GM23338 (cell line): Measurements from ENCODE around the gene FYN. TPM values are rescaled to one million over a fixed set of nuclear protein-coding genes. Genes with fewer than 3 reads are reported as not detected.

Experiments
- ATAC-seq: fragments of 200-7000 bp; cut with Tn5 transposase; 3 replicates; pipeline ENCODE4 v1.9.1; 2020
- DNase-seq: peaks from one replicate; pipeline ENCODE4 v3.0.0-alpha.2; 2015; ENCODE audit warnings: low spot score
- H2AFZ ChIP-seq: fragments of 200-600 bp; sonication (generic); 2 replicates; pipeline ENCODE4 v1.8.0; 2016; ENCODE audit warnings: antibody characterized with exemption, mild to moderate bottlenecking, moderate library complexity
- H3F3A ChIP-seq: fragments of 200-600 bp; sonication (generic); replicated peaks from 2 replicates; pipeline ENCODE4 v1.8.0; 2017; ENCODE audit warnings: antibody characterized with exemption, mixed run types, low read depth
- H3K27ac ChIP-seq: fragments of 200-600 bp; sonication (generic); 2 replicates; pipeline ENCODE4 v1.6.1; 2016; ENCODE audit warnings: low read depth
- H3K27me3 ChIP-seq: fragments of 200-600 bp; sonication (generic); 2 replicates; pipeline ENCODE4 v1.8.0; 2016; ENCODE audit warnings: mild to moderate bottlenecking, mixed run types, moderate library complexity; ENCODE audit not compliant: insufficient read depth
- H3K36me3 ChIP-seq: fragments of 200-600 bp; sonication (generic); 2 replicates; pipeline ENCODE4 v1.8.0; 2016; ENCODE audit warnings: mild to moderate bottlenecking; ENCODE audit not compliant: insufficient read depth
- H3K4me1 ChIP-seq: fragments of 200-600 bp; sonication (generic); 2 replicates; pipeline ENCODE4 v1.8.0; 2016; ENCODE audit warnings: mild to moderate bottlenecking, moderate library complexity; ENCODE audit not compliant: insufficient read depth
- H3K4me2 ChIP-seq: fragments of 200-600 bp; sonication (generic); 2 replicates; pipeline ENCODE4 v1.7.1; 2017; ENCODE audit warnings: mixed run types
- H3K4me3 ChIP-seq: fragments of 200-600 bp; sonication (generic); 2 replicates; pipeline ENCODE4 v1.6.1; 2016; ENCODE audit warnings: mixed run types
- H3K79me2 ChIP-seq: fragments of 200-600 bp; sonication (generic); replicated peaks from 2 replicates; pipeline ENCODE4 v1.8.0; 2017; ENCODE audit warnings: mild to moderate bottlenecking; ENCODE audit not compliant: insufficient read depth
- H3K9me2 ChIP-seq: fragments of 200-600 bp; sonication (generic); 2 replicates; pipeline ENCODE4 v1.8.0; 2017; ENCODE audit not compliant: insufficient read depth
- H4K20me1 ChIP-seq: fragments of 200-600 bp; sonication (generic); replicated peaks from 2 replicates; pipeline ENCODE4 v1.8.0; 2017; ENCODE audit warnings: mild to moderate bottlenecking; ENCODE audit not compliant: insufficient read depth
- H3K27ac Mint-ChIP-seq: 2 replicates; pipeline ENCODE4 v1.8.0; 2020; ENCODE audit warnings: inconsistent platforms, mild to moderate bottlenecking, moderate library complexity, mixed read lengths
- H3K27me3 Mint-ChIP-seq: 3 replicates; pipeline ENCODE4 v1.8.0; 2022; ENCODE audit warnings: low read depth, mild to moderate bottlenecking, moderate library complexity, mixed read lengths, inconsistent platforms; ENCODE audit not compliant: insufficient read depth, poor library complexity
- H3K36me3 Mint-ChIP-seq: 3 replicates; pipeline ENCODE4 v1.8.0; 2021; ENCODE audit warnings: low read depth, mild to moderate bottlenecking, inconsistent platforms, moderate library complexity, mixed read lengths
- H3K4me1 Mint-ChIP-seq: 3 replicates; pipeline ENCODE4 v1.8.0; 2020; ENCODE audit warnings: mild to moderate bottlenecking, inconsistent platforms, mixed read lengths
- H3K4me3 Mint-ChIP-seq: 3 replicates; pipeline ENCODE4 v1.8.0; 2021; ENCODE audit warnings: moderate library complexity, mild to moderate bottlenecking, inconsistent platforms, mixed read lengths
- H3K9me3 Mint-ChIP-seq: 3 replicates; pipeline ENCODE4 v1.8.0; 2020; ENCODE audit warnings: moderate library complexity, mild to moderate bottlenecking, inconsistent platforms, mixed read lengths
- CREB1 ChIP-seq: fragments of 250-450 bp; sonication (Bioruptor Pico); IDR thresholded peaks from 2 replicates; pipeline ENCODE4 v1.5.0; 2020; ENCODE audit warnings: low read depth, mild to moderate bottlenecking, moderate library complexity
- EZH2 ChIP-seq: fragments of 200-600 bp; sonication (generic); IDR thresholded peaks from one replicate; pipeline ENCODE4 v1.8.0; 2017; ENCODE audit warnings: antibody characterized with exemption, mild to moderate bottlenecking, low read depth; ENCODE audit not compliant: unreplicated experiment
- EZH2phosphoT487 ChIP-seq: fragments of 200-600 bp; sonication (generic); IDR thresholded peaks from one replicate; pipeline ENCODE4 v1.8.1; 2018; ENCODE audit warnings: antibody characterized with exemption; ENCODE audit not compliant: unreplicated experiment
- NANOG ChIP-seq: IDR thresholded peaks from 2 replicates; pipeline ENCODE4 v1.6.1; 2016; ENCODE audit warnings: antibody characterized with exemption, borderline replicate concordance
- STAT1 ChIP-seq: IDR thresholded peaks from one replicate; pipeline ENCODE4 v1.6.1; 2016; ENCODE audit warnings: antibody characterized with exemption; ENCODE audit not compliant: unreplicated experiment
- ZNF114 ChIP-seq: fragments of 250-450 bp; sonication (Bioruptor Pico); IDR thresholded peaks from 2 replicates; pipeline ENCODE4 v1.5.0; 2020; ENCODE audit warnings: mild to moderate bottlenecking, moderate library complexity
- ZNF331 ChIP-seq: fragments of 250-450 bp; sonication (Bioruptor Pico); IDR thresholded peaks from 2 replicates; pipeline ENCODE4 v1.5.0; 2020; ENCODE audit warnings: low read depth, mild to moderate bottlenecking, moderate library complexity
- polyA plus RNA-seq: library from polyadenylated mRNA; unstranded; fragments of >200 nt; fragmentation: Nextera tagmentation; extraction: Ambion mirVana; gene quantifications from 2 replicates; pipeline ENCODE4 v1.2.1, GENCODE V29; 2016
- total RNA-seq: library from RNA; depleted of rRNA; stranded (reverse); fragments of >200 nt; shearing (Covaris generic); gene quantifications from 2 replicates; pipeline ENCODE4 v1.2.3, GENCODE V29; 2014
- TF ChIP-seq, protein P1 (sequence below), 2 experiments: fragments of 200-600 bp in 1 of 2; sonication (generic) in 1 of 2; conservative IDR thresholded peaks; 2 replicates each; pipeline versions ENCODE4 v1.5.1 to v1.6.1; 2016 to 2017; ENCODE audit warnings: antibody characterized with exemption in 2 of 2, low read depth in 2 of 2, mild to moderate bottlenecking in 2 of 2, moderate library complexity in 1 of 2
- TF ChIP-seq, protein P2 (sequence below): IDR thresholded peaks from 2 replicates; pipeline ENCODE4 v1.6.1; 2016; ENCODE audit warnings: antibody characterized with exemption
- TF ChIP-seq, protein P3 (sequence below): IDR thresholded peaks from one replicate; pipeline ENCODE4 v1.6.1; 2018; ENCODE audit warnings: antibody characterized with exemption; ENCODE audit not compliant: unreplicated experiment

The FYN gene
- total and polyA plus RNA-seq, 2 experiments from 2014 or later = 46.8 to 143 TPM

DNA sequence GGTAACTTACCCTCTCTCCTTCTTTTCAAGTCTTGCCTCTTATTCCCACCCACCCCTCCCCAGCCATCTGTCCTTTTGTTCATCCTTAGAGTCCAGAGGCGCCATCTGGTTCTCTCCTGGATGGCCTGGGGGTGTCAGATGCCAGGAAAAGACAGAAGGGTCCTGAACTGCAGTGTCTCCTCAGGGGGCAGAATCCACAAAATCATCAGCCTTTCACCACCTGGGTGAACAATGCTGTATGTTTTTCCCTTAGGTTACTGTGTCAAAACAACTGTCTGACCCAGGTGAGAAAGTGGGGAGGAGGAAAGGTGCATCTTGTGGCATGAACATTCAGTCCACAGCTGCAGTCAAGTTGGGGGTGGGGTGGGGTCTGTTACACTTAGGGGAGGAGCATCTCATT is 47.9 kb upstream of the FYN start (continued):
- TF ChIP-seq, protein P1, sequence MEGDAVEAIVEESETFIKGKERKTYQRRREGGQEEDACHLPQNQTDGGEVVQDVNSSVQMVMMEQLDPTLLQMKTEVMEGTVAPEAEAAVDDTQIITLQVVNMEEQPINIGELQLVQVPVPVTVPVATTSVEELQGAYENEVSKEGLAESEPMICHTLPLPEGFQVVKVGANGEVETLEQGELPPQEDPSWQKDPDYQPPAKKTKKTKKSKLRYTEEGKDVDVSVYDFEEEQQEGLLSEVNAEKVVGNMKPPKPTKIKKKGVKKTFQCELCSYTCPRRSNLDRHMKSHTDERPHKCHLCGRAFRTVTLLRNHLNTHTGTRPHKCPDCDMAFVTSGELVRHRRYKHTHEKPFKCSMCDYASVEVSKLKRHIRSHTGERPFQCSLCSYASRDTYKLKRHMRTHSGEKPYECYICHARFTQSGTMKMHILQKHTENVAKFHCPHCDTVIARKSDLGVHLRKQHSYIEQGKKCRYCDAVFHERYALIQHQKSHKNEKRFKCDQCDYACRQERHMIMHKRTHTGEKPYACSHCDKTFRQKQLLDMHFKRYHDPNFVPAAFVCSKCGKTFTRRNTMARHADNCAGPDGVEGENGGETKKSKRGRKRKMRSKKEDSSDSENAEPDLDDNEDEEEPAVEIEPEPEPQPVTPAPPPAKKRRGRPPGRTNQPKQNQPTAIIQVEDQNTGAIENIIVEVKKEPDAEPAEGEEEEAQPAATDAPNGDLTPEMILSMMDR (conservative IDR thresholded peaks at IDR 0.05; ENCODE audit: low read depth in 2 of 2) = no peak
- TF ChIP-seq STAT1 = no peak
- TF ChIP-seq, protein P2, sequence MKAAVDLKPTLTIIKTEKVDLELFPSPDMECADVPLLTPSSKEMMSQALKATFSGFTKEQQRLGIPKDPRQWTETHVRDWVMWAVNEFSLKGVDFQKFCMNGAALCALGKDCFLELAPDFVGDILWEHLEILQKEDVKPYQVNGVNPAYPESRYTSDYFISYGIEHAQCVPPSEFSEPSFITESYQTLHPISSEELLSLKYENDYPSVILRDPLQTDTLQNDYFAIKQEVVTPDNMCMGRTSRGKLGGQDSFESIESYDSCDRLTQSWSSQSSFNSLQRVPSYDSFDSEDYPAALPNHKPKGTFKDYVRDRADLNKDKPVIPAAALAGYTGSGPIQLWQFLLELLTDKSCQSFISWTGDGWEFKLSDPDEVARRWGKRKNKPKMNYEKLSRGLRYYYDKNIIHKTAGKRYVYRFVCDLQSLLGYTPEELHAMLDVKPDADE = no peak
- TF ChIP-seq CREB1 (CRISPR knock-in tag) = no peak
- no peak for TF ChIP-seq ZNF114 (CRISPR knock-in tag)
- TF ChIP-seq NANOG = no peak
- no peak for TF ChIP-seq EZH2
- TF ChIP-seq EZH2phosphoT487 = no peak

DNA sequence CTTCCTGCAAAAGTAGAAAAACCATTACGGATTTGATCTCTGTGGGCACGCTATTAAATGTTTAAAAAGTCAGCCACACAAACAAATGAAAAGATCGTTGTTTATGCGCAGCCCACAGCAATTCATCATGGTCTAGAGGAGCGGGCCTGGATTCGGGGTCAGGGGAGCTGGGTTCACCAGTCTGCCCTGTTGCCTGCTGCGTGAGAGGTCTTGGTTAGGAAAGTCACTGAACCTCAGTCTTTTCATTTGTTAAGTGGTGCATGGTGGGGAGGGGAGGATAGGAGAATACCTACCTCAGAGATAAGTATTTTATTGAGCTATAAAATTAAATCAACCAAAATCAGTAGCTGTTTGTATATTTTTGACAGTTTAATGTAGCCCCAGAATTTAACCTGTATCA is 47.3 kb upstream of the FYN start:
- no peaks in the 10 kb centered on the region for H3K27me3 ChIP-seq
- H3K9me2 ChIP-seq = no peaks in the 10 kb centered on the region; the same call in 1 of the 2 replicates
- H2AFZ ChIP-seq = peak overlapping the region; percentile 61
- ATAC-seq = peak; percentile 95
- H3K4me1 ChIP-seq = peaks cover 36% of the 10 kb centered on the region
- peak overlapping the region; percentile 64 for H3K4me2 ChIP-seq
- Mint-ChIP-seq H3K9me3 (no peaks in the 10 kb centered on the region), H3K36me3 (no peaks in the 10 kb centered on the region), H3K27me3 (no peaks in the 10 kb centered on the region), H3K4me1 (peaks cover 41% of the 10 kb centered on the region), H3K4me3 (peak overlapping the region; percentile 14; the same call in 1 of the 3 replicates), H3K27ac (no peak overlapping the region)
- H3F3A ChIP-seq = no peaks in the 10 kb centered on the region
- DNase-seq = peak; percentile 58
- H3K36me3 ChIP-seq = no peaks in the 10 kb centered on the region
- no peaks in the 10 kb centered on the region for H3K79me2 ChIP-seq
- H4K20me1 ChIP-seq = no peaks in the 10 kb centered on the region
- H3K27ac ChIP-seq = peak overlapping the region; percentile 75; the same call in 1 of the 2 replicates
- peak overlapping the region; percentile 23; the same call in 1 of the 2 replicates for H3K4me3 ChIP-seq
- no peak for TF ChIP-seq ZNF331 (CRISPR knock-in tag)
- TF ChIP-seq ZNF114 (CRISPR knock-in tag) = no peak
- TF ChIP-seq, protein P3, sequence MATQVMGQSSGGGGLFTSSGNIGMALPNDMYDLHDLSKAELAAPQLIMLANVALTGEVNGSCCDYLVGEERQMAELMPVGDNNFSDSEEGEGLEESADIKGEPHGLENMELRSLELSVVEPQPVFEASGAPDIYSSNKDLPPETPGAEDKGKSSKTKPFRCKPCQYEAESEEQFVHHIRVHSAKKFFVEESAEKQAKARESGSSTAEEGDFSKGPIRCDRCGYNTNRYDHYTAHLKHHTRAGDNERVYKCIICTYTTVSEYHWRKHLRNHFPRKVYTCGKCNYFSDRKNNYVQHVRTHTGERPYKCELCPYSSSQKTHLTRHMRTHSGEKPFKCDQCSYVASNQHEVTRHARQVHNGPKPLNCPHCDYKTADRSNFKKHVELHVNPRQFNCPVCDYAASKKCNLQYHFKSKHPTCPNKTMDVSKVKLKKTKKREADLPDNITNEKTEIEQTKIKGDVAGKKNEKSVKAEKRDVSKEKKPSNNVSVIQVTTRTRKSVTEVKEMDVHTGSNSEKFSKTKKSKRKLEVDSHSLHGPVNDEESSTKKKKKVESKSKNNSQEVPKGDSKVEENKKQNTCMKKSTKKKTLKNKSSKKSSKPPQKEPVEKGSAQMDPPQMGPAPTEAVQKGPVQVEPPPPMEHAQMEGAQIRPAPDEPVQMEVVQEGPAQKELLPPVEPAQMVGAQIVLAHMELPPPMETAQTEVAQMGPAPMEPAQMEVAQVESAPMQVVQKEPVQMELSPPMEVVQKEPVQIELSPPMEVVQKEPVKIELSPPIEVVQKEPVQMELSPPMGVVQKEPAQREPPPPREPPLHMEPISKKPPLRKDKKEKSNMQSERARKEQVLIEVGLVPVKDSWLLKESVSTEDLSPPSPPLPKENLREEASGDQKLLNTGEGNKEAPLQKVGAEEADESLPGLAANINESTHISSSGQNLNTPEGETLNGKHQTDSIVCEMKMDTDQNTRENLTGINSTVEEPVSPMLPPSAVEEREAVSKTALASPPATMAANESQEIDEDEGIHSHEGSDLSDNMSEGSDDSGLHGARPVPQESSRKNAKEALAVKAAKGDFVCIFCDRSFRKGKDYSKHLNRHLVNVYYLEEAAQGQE = no peak
- no peak for TF ChIP-seq NANOG
- TF ChIP-seq, protein P2 = no peak
- no peak for TF ChIP-seq STAT1
- no peak for TF ChIP-seq EZH2phosphoT487
- TF ChIP-seq CREB1 (CRISPR knock-in tag) = no peak
